ENCODE results near the gene RBM33.
A peak's percentile ranks its signal among the peaks of the same experiment; 100 is the strongest.
"Not testable (repeated sequence)": the region's sequence is repeated elsewhere in the genome, so short reads cannot be mapped to it uniquely, and the experiment has no call there.

The RBM33 gene

GRCh38 chr7:155807065-155807671 lies 162.7 kb downstream of the RBM33 start:
- no peak for DNase-seq (ENCODE audit: low read depth in 2 of 3, low spot score in 1 of 3)

GRCh38 chr7:155807789-155808548 lies 163.5 kb downstream of the RBM33 start:
- DNase-seq (ENCODE audit: low read depth in 2 of 3, low spot score in 1 of 3): no peak

GRCh38 chr7:155808549-155809331 lies 164.3 kb downstream of the RBM33 start:
- DNase-seq (ENCODE audit: low read depth in 2 of 3, low spot score in 1 of 3): no peak

GRCh38 chr7:155809332-155809946 lies 165.0 kb downstream of the RBM33 start:
- no peak for DNase-seq (ENCODE audit: low read depth in 2 of 3, low spot score in 1 of 3)

- no peak for DNase-seq (ENCODE audit: low read depth in 2 of 3, low spot score in 1 of 3)
These were observed 165.7 kb downstream of the RBM33 start for GRCh38 chr7:155809947-155810769.

- DNase-seq (ENCODE audit: low read depth in 2 of 3, low spot score in 1 of 3): no peak
These were observed 166.5 kb downstream of the RBM33 start for GRCh38 chr7:155810770-155811559.

- DNase-seq (ENCODE audit: low read depth in 2 of 3, low spot score in 1 of 3): no peak
These were observed 167.1 kb downstream of the RBM33 start for GRCh38 chr7:155811560-155811894.

- DNase-seq (ENCODE audit: low read depth in 2 of 3, low spot score in 1 of 3): no peak
These were observed 167.7 kb downstream of the RBM33 start, which contains the start of gene SHH for GRCh38 chr7:155811895-155812761. TSS of gene SHH (minus strand) at chr7:155812463. CDS start at chr7:155812122, 341 bp downstream.

- no peak for DNase-seq (ENCODE audit: low read depth in 2 of 3, low spot score in 1 of 3)
These were observed 168.7 kb downstream of the RBM33 start for GRCh38 chr7:155813125-155813524.

- DNase-seq (ENCODE audit: low read depth in 2 of 3, low spot score in 1 of 3): no peak
These were observed 169.3 kb downstream of the RBM33 start for GRCh38 chr7:155813546-155814315.

GRCh38 chr7:155814316-155815276 lies 170.1 kb downstream of the RBM33 start:
- no peak for DNase-seq (ENCODE audit: low read depth in 2 of 3, low spot score in 1 of 3)

GRCh38 chr7:155815332-155816191 lies 171.1 kb downstream of the RBM33 start:
- DNase-seq (ENCODE audit: low read depth in 2 of 3, low spot score in 1 of 3): peak; percentile 57 to 73 (median 66)

- DNase-seq (ENCODE audit: low read depth in 2 of 3, low spot score in 1 of 3): no peak
These were observed 171.7 kb downstream of the RBM33 start for GRCh38 chr7:155816192-155816508.

GRCh38 chr7:155816996-155817395 lies 172.5 kb downstream of the RBM33 start:
- DNase-seq (ENCODE audit: low read depth in 2 of 3, low spot score in 1 of 3): no peak

- DNase-seq (ENCODE audit: low read depth in 2 of 3, low spot score in 1 of 3): not testable (repeated sequence)
These were observed 173.1 kb downstream of the RBM33 start for GRCh38 chr7:155817515-155817914.

GRCh38 chr7:155818154-155818819 lies 173.8 kb downstream of the RBM33 start:
- DNase-seq (ENCODE audit: low read depth in 2 of 3, low spot score in 1 of 3): no peak

All from stimulated activated CD4-positive, alpha-beta T cell treated with anti-CD3 and anti-CD28 coated beads, Interleukin-12 subunit alpha, Interleukin-12 subunit beta, amount 100 ng/mL, for 48 hours (primary cell).